Activated CD4-positive, alpha-beta T cell treated with anti-CD3 and anti-CD28 coated beads for 36 hours (primary cell): ENCODE measurements around the gene ACP5. TPM values are rescaled to one million over a fixed set of nuclear protein-coding genes. Genes with fewer than 3 reads are reported as not detected.

Source experiments
- ATAC-seq: fragments of 200-7000 bp; cut with Tn5 transposase; one replicate; pipeline ENCODE4 v1.10.0; 2021; ENCODE audit warnings: mild to moderate bottlenecking, moderate library complexity
- CTCF ChIA-PET: fragments of 350-600 bp; sonication (Branson Sonifier 250); formaldehyde crosslinking; loops from one replicate; lab custom pipeline; 2021; ENCODE audit warnings: antibody characterized with exemption; lab: Charles Lee
- POLR2A ChIA-PET: fragments of 350-600 bp; sonication (Branson Sonifier 250); formaldehyde crosslinking; loops from one replicate; lab custom pipeline; 2021; ENCODE audit warnings: antibody characterized with exemption, inconsistent platforms; lab: Charles Lee
- DNase-seq: peaks from one replicate; pipeline ENCODE4 v3.0.0-alpha.2; 2020
- H3K27ac Mint-ChIP-seq: one replicate; pipeline ENCODE4 v1.8.0; 2021; ENCODE audit warnings: mixed read lengths
- H3K27me3 Mint-ChIP-seq: one replicate; pipeline ENCODE4 v1.8.0; 2021; ENCODE audit warnings: mixed read lengths
- H3K36me3 Mint-ChIP-seq: one replicate; pipeline ENCODE4 v1.8.0; 2021; ENCODE audit warnings: low read depth, mixed read lengths
- H3K4me1 Mint-ChIP-seq: one replicate; pipeline ENCODE4 v1.8.0; 2021; ENCODE audit warnings: mixed read lengths
- H3K4me3 Mint-ChIP-seq: one replicate; pipeline ENCODE4 v1.8.0; 2021; ENCODE audit warnings: mild to moderate bottlenecking, moderate library complexity, mixed read lengths
- H3K9me3 Mint-ChIP-seq: one replicate; pipeline ENCODE4 v1.8.0; 2021; ENCODE audit warnings: low read depth, mixed read lengths
- intact Hi-C, 2 experiments: fragments of 100-400 bp; cut with DNase I in 1 of 2; cut with micrococcal nuclease in 1 of 2; formaldehyde crosslinking; loops; one replicate each; pipeline versions ENCODE4 v1.14.2 to v1.15.1; 2022 to 2024; cut with DNase I, micrococcal nuclease
- total RNA-seq, 2 experiments: library from RNA; stranded (reverse); gene quantifications; one replicate each; pipeline ENCODE4 v1.2.3, GENCODE V29; 2021

ACP5 gene
- total RNA-seq, 2 experiments from 2014 or later = 10.3 to 12.4 TPM

- no peak for ATAC-seq
- intact Hi-C loops = no loop called here
- H3K4me3 Mint-ChIP-seq = no peak overlapping the region
- peaks cover 3% of the 10 kb centered on the region for H3K4me1 Mint-ChIP-seq
- H3K27ac Mint-ChIP-seq = no peak overlapping the region
- peaks cover 19% of the 10 kb centered on the region for H3K27me3 Mint-ChIP-seq
- H3K36me3 Mint-ChIP-seq = no peaks in the 10 kb centered on the region
- ChIA-PET POLR2A (no interaction called here), CTCF (interaction anchor here (1.1 kb wide), 1 partner anchor 58 kb away, joined by 4 read pairs; no protein-coding TSS in a partner anchor)
- no peak for DNase-seq
- H3K9me3 Mint-ChIP-seq = no peaks in the 10 kb centered on the region
Observed at GRCh38 chr19:11540645-11541044, 36.8 kb downstream of the ACP5 start.

DNA sequence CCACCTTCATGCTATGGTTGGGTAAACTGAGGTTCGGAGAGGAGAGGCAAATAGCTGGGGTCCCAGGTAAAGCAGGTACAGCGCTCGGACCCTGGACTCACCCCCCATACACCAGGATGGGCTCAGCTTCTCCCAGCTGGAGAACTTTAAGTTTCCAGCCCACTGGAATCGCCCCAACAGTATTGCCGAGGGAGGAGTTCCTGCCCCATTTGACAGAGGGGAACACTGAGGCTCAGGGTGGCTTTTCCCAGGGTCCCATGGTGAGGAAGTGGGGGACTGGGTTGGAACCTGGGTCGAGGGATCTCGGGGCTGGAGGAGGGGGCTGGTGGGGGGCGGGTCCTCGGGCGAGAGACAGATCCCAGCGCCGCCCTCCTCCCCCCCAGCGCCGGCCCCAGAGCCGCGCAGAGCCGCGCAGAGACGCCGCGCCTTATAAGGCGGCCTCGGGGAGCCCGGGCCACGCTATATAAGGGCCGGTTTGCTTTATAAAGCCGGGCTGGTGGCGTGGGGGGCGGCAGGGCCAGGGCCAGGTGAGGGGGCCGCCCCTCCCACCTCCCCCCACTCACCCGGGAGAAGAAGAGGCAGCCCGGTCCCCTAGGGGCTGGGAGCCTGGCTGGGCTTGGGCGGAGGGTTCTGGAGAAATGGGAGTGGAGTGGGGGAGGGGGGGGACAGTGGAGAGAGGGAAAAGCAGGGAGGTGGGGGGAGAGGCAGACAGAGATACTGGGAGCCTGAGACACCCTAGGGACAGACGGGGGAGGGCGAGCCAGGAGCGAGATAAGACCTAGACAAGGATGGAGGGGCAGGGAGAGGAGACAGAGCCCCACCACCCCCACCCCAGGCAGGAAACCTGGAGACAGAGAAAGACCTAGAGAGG, 37.7 kb downstream of the ACP5 start:
- Mint-ChIP-seq H3K9me3 (no peaks in the 10 kb centered on the region), H3K36me3 (no peaks in the 10 kb centered on the region), H3K27ac (no peak overlapping the region), H3K4me3 (no peak overlapping the region), H3K4me1 (peaks cover 5% of the 10 kb centered on the region), H3K27me3 (peaks cover 19% of the 10 kb centered on the region)
- no peak for ATAC-seq
- ChIA-PET CTCF (no interaction called here), POLR2A (no interaction called here)
- no peak for DNase-seq
- intact Hi-C loops = no loop called here

DNA sequence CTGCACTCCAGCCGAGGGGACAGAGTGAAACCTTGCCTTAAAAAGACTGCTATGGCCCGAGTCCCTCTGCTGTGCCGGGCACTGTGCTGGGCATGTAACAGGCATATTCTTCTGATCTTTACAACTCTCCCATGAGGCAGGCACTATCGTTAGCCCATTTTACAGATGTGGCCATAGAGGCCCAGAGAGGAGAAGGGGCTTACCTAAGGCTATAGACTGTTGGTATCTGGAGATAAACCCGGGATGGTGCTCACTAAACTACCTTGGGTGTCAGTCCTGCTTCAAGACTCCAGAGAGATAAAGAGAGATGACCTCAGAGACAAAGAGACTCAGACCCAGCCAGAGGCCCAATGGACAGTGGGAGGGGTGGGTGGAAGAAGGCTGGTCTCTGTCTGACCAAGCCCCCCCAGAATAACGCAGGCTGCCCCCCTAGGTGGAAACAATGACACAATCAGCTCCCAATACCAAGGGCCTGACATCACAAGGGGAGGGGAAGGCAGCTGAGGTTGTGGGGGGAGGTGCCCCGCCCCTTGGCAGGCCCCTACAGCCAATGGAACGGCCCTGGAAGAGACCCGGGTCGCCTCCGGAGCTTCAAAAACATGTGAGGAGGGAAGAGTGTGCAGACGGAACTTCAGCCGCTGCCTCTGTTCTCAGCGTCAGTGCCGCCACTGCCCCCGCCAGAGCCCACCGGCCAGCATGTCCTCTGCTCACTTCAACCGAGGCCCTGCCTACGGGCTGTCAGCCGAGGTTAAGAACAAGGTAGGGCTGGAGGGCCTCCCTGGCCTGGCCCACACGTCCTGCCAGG, 39.0 kb downstream of the ACP5 start, which contains the start of gene CNN1:
Gene CNN1 (plus strand): TSS at position 620 of the 805 bp plus-strand sequence. CDS start 77 bp downstream, at position 697.
- Mint-ChIP-seq H3K27me3 (peaks cover 19% of the 10 kb centered on the region), H3K4me1 (peaks cover 5% of the 10 kb centered on the region), H3K9me3 (no peaks in the 10 kb centered on the region), H3K36me3 (no peaks in the 10 kb centered on the region), H3K4me3 (no peak within 1 kb of the TSS), H3K27ac (no peak within 1 kb of the TSS)
- no peak for DNase-seq
- ATAC-seq = no peak
- ChIA-PET POLR2A (no interaction called here), CTCF (no interaction called here)
- intact Hi-C loops = no loop called here

DNA sequence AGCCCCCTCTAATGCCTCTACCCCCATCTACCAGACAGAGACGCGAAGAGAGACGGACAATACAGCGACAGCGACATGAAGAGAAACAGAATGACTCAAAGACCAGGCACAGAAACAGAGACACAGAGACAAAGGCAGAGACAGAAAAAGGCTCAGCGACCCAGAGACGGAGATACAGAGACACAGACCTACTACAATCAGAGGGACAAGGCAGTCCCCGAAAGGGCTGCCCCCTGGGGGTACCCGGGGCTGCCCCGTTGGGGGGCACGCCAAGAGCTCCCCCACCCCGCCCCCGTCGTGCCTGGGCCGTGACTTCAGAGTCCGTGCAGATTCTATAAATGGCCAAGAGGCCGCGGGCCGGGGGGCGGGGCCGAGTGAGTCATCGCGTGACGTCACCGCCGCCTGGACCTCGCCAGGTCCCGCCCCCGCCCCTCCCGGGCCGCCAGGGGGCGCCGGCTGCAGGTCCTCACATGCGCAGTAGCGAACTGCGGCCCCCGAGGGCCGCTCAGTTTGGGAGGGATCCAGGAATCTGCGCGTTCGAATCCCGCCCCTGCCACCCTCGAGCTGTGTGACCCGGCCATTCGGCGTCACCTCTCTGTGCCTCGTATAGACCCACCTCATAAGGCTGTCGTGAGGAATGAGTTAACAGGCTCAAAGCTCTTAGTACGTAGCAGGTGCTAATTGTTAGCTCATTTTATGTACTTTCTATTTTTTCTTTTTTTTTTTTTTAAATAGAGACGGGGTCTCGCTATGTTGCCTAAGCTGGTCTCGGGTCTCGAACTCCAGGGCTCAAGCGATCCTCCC, 41.5 kb downstream of the ACP5 start:
- intact Hi-C loops = loop anchor here in 1 of 2 experiments (1.0 to 2.0 kb wide), 8 partner anchors 23 to 447 kb away; partner anchors contain the start of genes ELOF1, LDLR, ZNF627 and ZNF653
- ATAC-seq = peak; percentile 76
- Mint-ChIP-seq H3K36me3 (no peaks in the 10 kb centered on the region), H3K4me3 (peak overlapping the region; percentile 2), H3K27me3 (peaks cover 14% of the 10 kb centered on the region), H3K4me1 (peaks cover 17% of the 10 kb centered on the region), H3K9me3 (no peaks in the 10 kb centered on the region), H3K27ac (peak overlapping the region; percentile 51)
- ChIA-PET CTCF (interaction anchor here (0.5 to 1.8 kb wide), 11 partner anchors 23 to 950 kb away, joined by 3 to 8 read pairs (median 4); partner anchors contain the start of genes ELOF1, ODAD3 and PRKCSH), POLR2A (interaction anchor here (1.2 kb wide), 1 partner anchor 23 kb away, joined by 4 read pairs; the partner anchor contains the start of gene ELOF1)
- peak; percentile 94 for DNase-seq

GRCh38 chr19:11534948-11535347, 42.5 kb downstream of the ACP5 start:
- Mint-ChIP-seq H3K27me3 (peaks cover 9% of the 10 kb centered on the region), H3K27ac (no peak overlapping the region), H3K36me3 (no peaks in the 10 kb centered on the region), H3K4me3 (no peak overlapping the region), H3K9me3 (no peaks in the 10 kb centered on the region), H3K4me1 (peaks cover 19% of the 10 kb centered on the region)
- ChIA-PET CTCF (no interaction called here), POLR2A (interaction anchor here (0.5 kb wide), 1 partner anchor 60 kb away, joined by 7 read pairs; no protein-coding TSS in a partner anchor)
- DNase-seq (no peak), ATAC-seq (no peak)
- intact Hi-C loops = loop anchor here in 1 of 2 experiments (5.0 kb wide), 1 partner anchor 52 kb away; no protein-coding TSS in a partner anchor

DNA sequence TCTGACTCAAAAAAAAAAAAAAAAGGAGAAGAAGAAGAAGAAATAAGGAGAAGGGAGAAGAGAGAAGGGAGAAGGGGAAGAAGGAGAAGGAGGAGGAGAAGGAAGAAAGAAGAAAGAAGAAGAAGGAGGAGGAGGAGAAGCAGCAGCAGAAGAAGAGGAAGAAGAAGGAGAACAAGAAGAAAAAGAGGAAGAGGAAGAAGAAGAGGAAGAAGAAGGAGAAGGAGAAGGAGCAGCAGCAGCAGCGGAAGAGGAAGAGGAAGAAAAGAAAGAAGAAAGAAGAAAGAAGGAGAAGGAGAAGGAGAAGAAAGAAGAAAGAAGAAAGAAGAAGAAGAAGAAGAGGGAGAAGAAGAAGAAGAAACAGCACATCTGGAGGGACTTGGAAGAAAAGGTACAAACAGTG, 42.9 kb downstream of the ACP5 start:
- H3K36me3 Mint-ChIP-seq = no peaks in the 10 kb centered on the region
- ChIA-PET POLR2A (no interaction called here), CTCF (no interaction called here)
- H3K4me3 Mint-ChIP-seq = no peak overlapping the region
- ATAC-seq = no peak
- H3K9me3 Mint-ChIP-seq = no peaks in the 10 kb centered on the region
- peaks cover 19% of the 10 kb centered on the region for H3K4me1 Mint-ChIP-seq
- H3K27me3 Mint-ChIP-seq = peaks cover 9% of the 10 kb centered on the region
- no peak overlapping the region for H3K27ac Mint-ChIP-seq
- DNase-seq = no peak
- intact Hi-C loops = loop anchor here in 1 of 2 experiments (5.0 kb wide), 1 partner anchor 53 kb away; no protein-coding TSS in a partner anchor

- intact Hi-C loops = loop anchor here in 1 of 2 experiments (5.0 kb wide), 1 partner anchor 57 kb away; no protein-coding TSS in a partner anchor
- POLR2A ChIA-PET = no interaction called here
- Mint-ChIP-seq H3K4me1 (peaks cover 28% of the 10 kb centered on the region), H3K4me3 (no peak overlapping the region), H3K36me3 (peaks cover 7% of the 10 kb centered on the region), H3K9me3 (no peaks in the 10 kb centered on the region), H3K27me3 (no peaks in the 10 kb centered on the region), H3K27ac (no peak overlapping the region)
- peak; percentile 79 for DNase-seq
- ATAC-seq = peak; percentile 7
- CTCF ChIA-PET = no interaction called here
Observed at GRCh38 chr19:11530432-11530831, 47.0 kb downstream of the ACP5 start.

GRCh38 chr19:11528551-11529341, 48.7 kb downstream of the ACP5 start, which contains the start of gene ECSIT:
TSS of gene ECSIT (minus strand) at chr19:11529134. CDS start at chr19:11519170, 9,964 bp downstream.
- Mint-ChIP-seq H3K36me3 (peaks cover 7% of the 10 kb centered on the region), H3K27ac (peak within 1 kb of the TSS; percentile 96), H3K27me3 (no peaks in the 10 kb centered on the region), H3K9me3 (no peaks in the 10 kb centered on the region), H3K4me1 (peaks cover 28% of the 10 kb centered on the region), H3K4me3 (peak within 1 kb of the TSS; percentile 99)
- POLR2A ChIA-PET = interaction anchor here (0.6 to 0.8 kb wide), 2 partner anchors 30 to 154 kb away, joined by 4 to 8 read pairs; partner anchors contain the start of gene ELOF1
- DNase-seq (peak; percentile 97), ATAC-seq (peak; percentile 97)
- CTCF ChIA-PET = interaction anchor here (0.6 to 1.4 kb wide), 6 partner anchors 14 to 649 kb away, joined by 3 to 10 read pairs (median 6); partner anchors contain the start of genes ELOF1, ODAD3 and PRKCSH
- intact Hi-C loops = loop anchor here (1.0 to 2.0 kb wide), 9 partner anchors 23 to 147 kb away; partner anchors contain the start of genes ELOF1 (in 2 of the 2), ZNF653 (in 2 of the 2), ODAD3 (in 1 of the 2) and PRKCSH (in 1 of the 2)
